ENCODE measurements around the gene OPA3.

GRCh38 chr19:45601524-45602374 lies 17.1 kb upstream of the OPA3 start, which contains the start of gene GPR4:
- no peak for TF ChIP-seq CTCF (IDR thresholded peaks at IDR 0.05)
- TF ChIP-seq EZH2 (IDR thresholded peaks at IDR 0.05), result no peak
- peak; percentile 72 for TF ChIP-seq EZH2phosphoT487 (IDR thresholded peaks at IDR 0.05)
